GM12874 (cell line): Measurements from ENCODE around the gene UBE2G2.

Source experiments
- CTCF ChIP-seq: IDR thresholded peaks from 2 replicates; pipeline ENCODE4 v1.5.1; 2011; ENCODE audit warnings: low read depth, mild to moderate bottlenecking, control low read depth, low read length, moderate library complexity; ENCODE audit not compliant: insufficient read depth

Gene UBE2G2

GRCh38 chr21:44790368-44790767 is 11.3 kb downstream of the UBE2G2 start:
- TF ChIP-seq CTCF, result no peak

- no peak for TF ChIP-seq CTCF
These were observed 11.7 kb downstream of the UBE2G2 start for GRCh38 chr21:44789880-44790279.

GRCh38 chr21:44785620-44786335 is 15.8 kb downstream of the UBE2G2 start:
- TF ChIP-seq CTCF, result no peak

- no peak for TF ChIP-seq CTCF
These were observed 16.8 kb downstream of the UBE2G2 start for GRCh38 chr21:44784810-44785209.

GRCh38 chr21:44783020-44783696 is 18.5 kb downstream of the UBE2G2 start:
- no peak for TF ChIP-seq CTCF

GRCh38 chr21:44780767-44781459 is 20.7 kb downstream of the UBE2G2 start:
- TF ChIP-seq CTCF, result no peak

- no peak for TF ChIP-seq CTCF
These were observed 21.5 kb downstream of the UBE2G2 start for GRCh38 chr21:44780137-44780502.
